Kidney glomerular epithelial cell (primary cell): Measurements from ENCODE around the gene DRC7.

Experiments used
- DNase-seq: peaks from one replicate; lab custom pipeline; 2025; lab: John Stamatoyannopoulos, UW

The DRC7 gene

GRCh38 chr16:57694725-57695679, at the start of gene DRC7:
TSS of gene DRC7 (plus strand) at chr16:57694806. CDS start at chr16:57697950, 3,144 bp downstream.
- DNase-seq, result peak; percentile 49

GRCh38 chr16:57645169-57645568, 49.4 kb upstream of the DRC7 start:
- no peak for DNase-seq

- DNase-seq, result no peak
These were observed 48.8 kb upstream of the DRC7 start for GRCh38 chr16:57645691-57646387.

- no peak for DNase-seq
These were observed 48.1 kb upstream of the DRC7 start for GRCh38 chr16:57646388-57647039.

- no peak for DNase-seq
These were observed 47.3 kb upstream of the DRC7 start for GRCh38 chr16:57647136-57647875.

- DNase-seq, result no peak
These were observed 46.5 kb upstream of the DRC7 start for GRCh38 chr16:57648125-57648524.

GRCh38 chr16:57648581-57649442, 45.8 kb upstream of the DRC7 start:
- DNase-seq, result peak; percentile 76

GRCh38 chr16:57649443-57649751, 45.2 kb upstream of the DRC7 start:
- no peak for DNase-seq

GRCh38 chr16:57649846-57650245, 44.8 kb upstream of the DRC7 start:
- no peak for DNase-seq

GRCh38 chr16:57651344-57652333, 43.0 kb upstream of the DRC7 start:
- DNase-seq, result no peak

- no peak for DNase-seq
These were observed 41.7 kb upstream of the DRC7 start for GRCh38 chr16:57652695-57653471.

- no peak for DNase-seq
These were observed 40.7 kb upstream of the DRC7 start for GRCh38 chr16:57653936-57654335.

- DNase-seq, result no peak
These were observed 38.2 kb upstream of the DRC7 start for GRCh38 chr16:57656342-57656955.

GRCh38 chr16:57657228-57657627, 37.4 kb upstream of the DRC7 start:
- DNase-seq, result no peak

- no peak for DNase-seq
These were observed 36.3 kb upstream of the DRC7 start for GRCh38 chr16:57658130-57658877.

GRCh38 chr16:57658878-57659674, 35.5 kb upstream of the DRC7 start:
- DNase-seq, result no peak
